HepG2 (cell line): ENCODE measurements around the gene CPPED1. TPM values are rescaled to one million over a fixed set of nuclear protein-coding genes. Genes with fewer than 3 reads are reported as not detected.

Experiments used
- E2F2 ChIP-seq: sonication (generic); formaldehyde crosslinking; IDR thresholded peaks from 2 replicates; pipeline ENCODE4 v1.4.0; 2020; ENCODE audit warnings: missing genetic modification reagents, borderline replicate concordance
- KDM5A ChIP-seq: fragments of 200-600 bp; sonication (generic); IDR thresholded peaks from 2 replicates; pipeline ENCODE4 v1.7.0; 2018; ENCODE audit warnings: antibody characterized with exemption, mild to moderate bottlenecking, low read length, borderline replicate concordance
- NAIF1 ChIP-seq: sonication (generic); formaldehyde crosslinking; IDR thresholded peaks from 2 replicates; pipeline ENCODE4 v1.5.0; 2020; ENCODE audit warnings: mild to moderate bottlenecking, missing genetic modification reagents, borderline replicate concordance
- NFE2 ChIP-seq: sonication (generic); formaldehyde crosslinking; IDR thresholded peaks from 2 replicates; pipeline ENCODE4 v1.4.0; 2020; ENCODE audit warnings: missing genetic modification reagents
- PHB2 ChIP-seq: fragments of 450-650 bp; IDR thresholded peaks from 2 replicates; pipeline ENCODE4 v1.6.1; 2018; ENCODE audit not compliant: partially characterized antibody
- PHF20 ChIP-seq: sonication (generic); formaldehyde crosslinking; IDR thresholded peaks from 2 replicates; pipeline ENCODE4 v1.5.0; 2020; ENCODE audit warnings: mild to moderate bottlenecking, missing genetic modification reagents
- POGZ ChIP-seq: sonication (generic); formaldehyde crosslinking; IDR thresholded peaks from 2 replicates; pipeline ENCODE4 v1.4.0; 2020; ENCODE audit warnings: mild to moderate bottlenecking, missing genetic modification reagents
- POLR2AphosphoS2 ChIP-seq: IDR thresholded peaks from 2 replicates; pipeline ENCODE4 v1.6.1; 2011; ENCODE audit warnings: low read depth, low read length, improper control_type of control experiment
- SMARCC2 ChIP-seq: fragments of 450-650 bp; IDR thresholded peaks from 2 replicates; pipeline ENCODE4 v1.6.1; 2017; ENCODE audit warnings: antibody characterized with exemption, mild to moderate bottlenecking
- TFDP2 ChIP-seq: sonication (generic); formaldehyde crosslinking; IDR thresholded peaks from 2 replicates; pipeline ENCODE4 v1.4.0; 2020; ENCODE audit warnings: missing genetic modification reagents
- TGIF2 ChIP-seq: IDR thresholded peaks from 2 replicates; pipeline ENCODE4 v1.6.1; 2016; ENCODE audit warnings: control low read depth, missing compliant biosample characterization
- WIZ ChIP-seq: sonication (generic); formaldehyde crosslinking; IDR thresholded peaks from 2 replicates; pipeline ENCODE4 v1.5.1; 2020; ENCODE audit warnings: mild to moderate bottlenecking, missing genetic modification reagents
- ZBTB42 ChIP-seq: sonication (generic); formaldehyde crosslinking; IDR thresholded peaks from 2 replicates; pipeline ENCODE4 v1.5.0; 2020; ENCODE audit warnings: mild to moderate bottlenecking, missing genetic modification reagents
- ZEB1 ChIP-seq: IDR thresholded peaks from 2 replicates; pipeline ENCODE4 v1.6.1; 2012; ENCODE audit warnings: mild to moderate bottlenecking, low read depth, inconsistent platforms; ENCODE audit not compliant: insufficient replicate concordance
- ZNF280D ChIP-seq: sonication (generic); formaldehyde crosslinking; IDR thresholded peaks from 2 replicates; pipeline ENCODE4 v1.5.1; 2020; ENCODE audit warnings: mild to moderate bottlenecking, missing genetic modification reagents
- ZNF317 ChIP-seq: sonication (generic); formaldehyde crosslinking; IDR thresholded peaks from 2 replicates; pipeline ENCODE4 v1.5.0; 2020; ENCODE audit warnings: mild to moderate bottlenecking, missing genetic modification reagents
- ZNF543 ChIP-seq: sonication (generic); formaldehyde crosslinking; IDR thresholded peaks from 2 replicates; pipeline ENCODE4 v1.4.0; 2020; ENCODE audit warnings: mild to moderate bottlenecking, missing genetic modification reagents
- ZNF737 ChIP-seq: sonication (generic); formaldehyde crosslinking; IDR thresholded peaks from 2 replicates; pipeline ENCODE4 v1.5.0; 2020; ENCODE audit warnings: missing genetic modification reagents, mild to moderate bottlenecking, borderline replicate concordance
- ZNF777 ChIP-seq: sonication (generic); formaldehyde crosslinking; IDR thresholded peaks from 2 replicates; pipeline ENCODE4 v1.4.0; 2020; ENCODE audit warnings: missing genetic modification reagents
- ZSCAN30 ChIP-seq: sonication (generic); formaldehyde crosslinking; IDR thresholded peaks from 2 replicates; pipeline ENCODE4 v1.5.0; 2020; ENCODE audit warnings: mild to moderate bottlenecking, missing genetic modification reagents
- ZSCAN5A ChIP-seq: sonication (generic); formaldehyde crosslinking; IDR thresholded peaks from 2 replicates; pipeline ENCODE4 v1.8.0; 2022; ENCODE audit warnings: mild to moderate bottlenecking, missing genetic modification reagents, borderline replicate concordance
- polyA plus RNA-seq, 8 experiments: library from polyadenylated mRNA; depleted of rRNA in 3 of 8; stranded (reverse) in 7 of 8; unstranded in 1 of 8; fragments of >200 nt; fragmentation: Illumina TruSeq in 4 of 8; extraction: Trizol in 4 of 8; gene quantifications; 2 replicates each; pipeline versions ENCODE4 v1.2.1 to v1.2.3, GENCODE V29; 2011 to 2016; ENCODE audit warnings: low read depth in 4 of 8, missing spikeins in 1 of 8, mixed read lengths in 1 of 8; ENCODE audit not compliant: insufficient read depth in 1 of 8
- total RNA-seq, 5 experiments: library from RNA; depleted of rRNA; stranded (reverse); fragments of >200 nt; fragmentation: Illumina TruSeq; extraction: Trizol; gene quantifications; 2 replicates each; pipeline ENCODE4 v1.2.3, GENCODE V29; 2016; ENCODE audit warnings: low read depth in 1 of 5
- TF ChIP-seq, protein P1 (sequence below): IDR thresholded peaks from 2 replicates; pipeline ENCODE4 v1.6.1; 2016; ENCODE audit warnings: mild to moderate bottlenecking, missing biosample characterization, missing genetic modification reagents

Gene CPPED1
- total and polyA plus RNA-seq, 2 of the 13 experiments (the other 11 are each of a cell fraction or from before 2014, with no cell fraction given) = 66.6 to 71.3 TPM

DNA sequence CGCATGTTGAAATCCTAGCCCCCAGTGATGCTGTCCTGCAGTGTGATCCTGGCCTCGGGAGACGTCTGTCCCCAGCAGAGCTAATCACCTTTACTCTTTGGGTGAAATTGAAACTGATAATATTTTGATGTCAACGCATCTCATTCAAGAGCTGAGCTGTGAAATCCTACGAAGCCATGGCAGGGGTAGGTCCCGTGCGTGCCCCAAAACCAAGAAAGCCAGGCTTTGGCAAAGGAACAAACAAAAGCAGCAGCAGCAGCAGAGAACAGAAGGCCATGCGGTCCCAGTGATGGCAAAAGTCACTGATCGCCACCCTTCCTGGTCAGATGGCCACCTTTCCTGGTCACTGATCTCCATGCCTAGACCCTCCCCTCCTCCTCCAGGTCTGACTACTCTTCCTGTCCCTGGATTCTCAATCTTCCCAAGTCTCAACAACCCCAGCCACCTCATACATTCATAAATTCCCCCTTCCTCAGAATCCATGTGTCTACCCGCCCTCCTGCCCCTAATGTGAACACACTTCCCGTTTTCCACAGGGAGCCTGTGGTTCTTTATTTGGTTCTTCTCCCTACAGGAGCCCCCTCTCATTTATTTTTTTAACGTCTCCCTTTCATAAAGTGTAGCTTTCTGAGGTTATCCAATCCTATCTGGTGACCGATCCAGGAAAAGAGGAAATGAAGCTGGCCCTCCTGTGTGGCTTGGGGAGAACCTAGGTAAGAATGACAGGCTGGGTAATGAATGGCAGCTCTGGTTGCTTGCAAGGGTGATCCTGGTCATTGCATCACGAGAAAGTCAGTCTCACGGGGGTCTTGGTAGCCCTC, 50.3 kb downstream of the CPPED1 start (continued):
- TF ChIP-seq, protein P1, sequence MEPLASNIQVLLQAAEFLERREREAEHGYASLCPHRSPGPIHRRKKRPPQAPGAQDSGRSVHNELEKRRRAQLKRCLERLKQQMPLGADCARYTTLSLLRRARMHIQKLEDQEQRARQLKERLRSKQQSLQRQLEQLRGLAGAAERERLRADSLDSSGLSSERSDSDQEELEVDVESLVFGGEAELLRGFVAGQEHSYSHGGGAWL (CRISPR knock-in tag) = no peak
- TF ChIP-seq NFE2 (CRISPR knock-in tag) (no peak), ZBTB42 (CRISPR knock-in tag) (peak; percentile 70), ZNF280D (no peak), POGZ (CRISPR knock-in tag) (no peak), ZNF317 (CRISPR knock-in tag) (no peak), KDM5A (0 out of 2 replicates have a peak, but pooled peaks have one; percentile 5), ZNF543 (CRISPR knock-in tag) (no peak), WIZ (CRISPR knock-in tag) (no peak), E2F2 (CRISPR knock-in tag) (0 out of 2 replicates have a peak, but pooled peaks have one; percentile 34), ZNF777 (0 out of 2 replicates have a peak, but pooled peaks have one; percentile 21), SMARCC2 (no peak), ZSCAN5A (CRISPR knock-in tag) (peak; percentile 19; the same call in 1 of the 2 replicates), POLR2AphosphoS2 (no peak), NAIF1 (CRISPR knock-in tag) (0 out of 2 replicates have a peak, but pooled peaks have one; percentile 73), PHF20 (CRISPR knock-in tag) (0 out of 2 replicates have a peak, but pooled peaks have one; percentile 19), TFDP2 (CRISPR knock-in tag) (no peak), ZEB1 (no peak), PHB2 (no peak), ZSCAN30 (peak; percentile 83; the same call in 1 of the 2 replicates), ZNF737 (CRISPR knock-in tag) (0 out of 2 replicates have a peak, but pooled peaks have one; percentile 14), TGIF2 (CRISPR knock-in tag) (no peak)
